Liver (tissue), 9 donors: ENCODE data around the gene ITGB7. TPM values are rescaled to one million over a fixed set of nuclear protein-coding genes. Genes with fewer than 3 reads are reported as not detected.

Source experiments
- DNase-seq: peaks from one replicate; pipeline ENCODE4 v3.0.0-alpha.2; 2017; ENCODE audit warnings: low spot score
- H3K27ac ChIP-seq, 2 donors: one replicate each; pipeline ENCODE4 v1.7.0; 2013; ENCODE audit warnings: inconsistent platforms in 2 of 2, low read length in 2 of 2, control low read depth in 1 of 2, low read depth in 1 of 2, mild to moderate bottlenecking in 1 of 2
- H3K27me3 ChIP-seq, 4 donors: one replicate each; pipeline versions ENCODE4 v1.6.1 to v1.7.0; 2013; ENCODE audit warnings: low read length in 3 of 4, inconsistent platforms in 1 of 4, mild to moderate bottlenecking in 1 of 4, moderate library complexity in 1 of 4; ENCODE audit not compliant: control insufficient read depth in 4 of 4, insufficient read depth in 4 of 4
- H3K36me3 ChIP-seq, 4 donors: one replicate each; pipeline versions ENCODE4 v1.6.1 to v1.7.0; 2013; ENCODE audit warnings: low read length in 3 of 4, mild to moderate bottlenecking in 3 of 4, low read depth in 1 of 4, moderate library complexity in 1 of 4; ENCODE audit not compliant: control insufficient read depth in 4 of 4, insufficient read depth in 3 of 4
- H3K4me1 ChIP-seq, 4 donors: one replicate each; pipeline versions ENCODE4 v1.6.1 to v1.7.0; 2013; ENCODE audit warnings: low read length in 3 of 4, mild to moderate bottlenecking in 3 of 4, moderate library complexity in 1 of 4; ENCODE audit not compliant: control insufficient read depth in 4 of 4, insufficient read depth in 4 of 4
- H3K4me3 ChIP-seq, 3 donors: one replicate each; pipeline versions ENCODE4 v1.6.1 to v1.7.0; 2013; ENCODE audit warnings: low read length in 3 of 3, control low read depth in 1 of 3, low read depth in 1 of 3, mild to moderate bottlenecking in 1 of 3
- H3K9ac ChIP-seq, 2 donors: one replicate each; pipeline ENCODE4 v1.7.0; 2013; ENCODE audit warnings: low read length in 2 of 2, mild to moderate bottlenecking in 2 of 2, moderate library complexity in 2 of 2, control low read depth in 1 of 2, low read depth in 1 of 2
- H3K9me3 ChIP-seq, 4 donors: one replicate each; pipeline versions ENCODE4 v1.6.1 to v1.7.0; 2013; ENCODE audit warnings: low read length in 3 of 4; ENCODE audit not compliant: control insufficient read depth in 4 of 4
- ATF3 ChIP-seq: IDR thresholded peaks from 2 replicates; pipeline ENCODE4 v1.6.1; 2016; ENCODE audit warnings: antibody characterized with exemption
- CTCF ChIP-seq: fragments of 150-350 bp; IDR thresholded peaks from 2 replicates; pipeline ENCODE4 v1.5.1; 2017; ENCODE audit warnings: improper control_type of control experiment, low read depth, low read length; ENCODE audit not compliant: missing input control
- EGR1 ChIP-seq, 2 donors: IDR thresholded peaks; 2 replicates each; pipeline ENCODE4 v1.6.1; 2016 to 2018; ENCODE audit warnings: antibody characterized with exemption in 2 of 2, low read depth in 2 of 2
- FOXA1 ChIP-seq: IDR thresholded peaks from 2 replicates; pipeline ENCODE4 v1.6.1; 2016; ENCODE audit warnings: antibody characterized with exemption
- FOXA2 ChIP-seq: IDR thresholded peaks from 2 replicates; pipeline ENCODE4 v1.6.1; 2016; ENCODE audit warnings: antibody characterized with exemption
- GABPA ChIP-seq, 2 donors: IDR thresholded peaks in 1 of 2; conservative IDR thresholded peaks in 1 of 2; 2 replicates each; pipeline ENCODE4 v1.6.1; 2016; ENCODE audit warnings: antibody characterized with exemption in 2 of 2, mild to moderate bottlenecking in 1 of 2, moderate library complexity in 1 of 2
- HNF4A ChIP-seq, 2 donors: conservative IDR thresholded peaks; 2 replicates each; pipeline ENCODE4 v1.6.1; 2016; ENCODE audit warnings: antibody characterized with exemption in 2 of 2, mild to moderate bottlenecking in 2 of 2
- HNF4G ChIP-seq: IDR thresholded peaks from 2 replicates; pipeline ENCODE4 v1.6.1; 2016; ENCODE audit warnings: antibody characterized with exemption
- JUND ChIP-seq, 2 donors: IDR thresholded peaks; 2 replicates each; pipeline ENCODE4 v1.6.1; 2016; ENCODE audit warnings: antibody characterized with exemption in 2 of 2
- MAX ChIP-seq: IDR thresholded peaks from 2 replicates; pipeline ENCODE4 v1.6.1; 2016; ENCODE audit warnings: antibody characterized with exemption
- NR2F2 ChIP-seq: IDR thresholded peaks from 2 replicates; pipeline ENCODE4 v1.6.1; 2016; ENCODE audit warnings: antibody characterized with exemption
- RAD21 ChIP-seq, 2 donors: IDR thresholded peaks; 2 replicates each; pipeline ENCODE4 v1.6.1; 2016; ENCODE audit warnings: antibody characterized with exemption in 2 of 2, mild to moderate bottlenecking in 2 of 2
- REST ChIP-seq: IDR thresholded peaks from 2 replicates; pipeline ENCODE4 v1.6.1; 2016; ENCODE audit warnings: antibody characterized with exemption, mild to moderate bottlenecking
- TAF1 ChIP-seq: conservative IDR thresholded peaks from 2 replicates; pipeline ENCODE4 v1.6.1; 2016; ENCODE audit warnings: antibody characterized with exemption, mild to moderate bottlenecking
- YY1 ChIP-seq: IDR thresholded peaks from 2 replicates; pipeline ENCODE4 v1.6.1; 2016; ENCODE audit warnings: antibody characterized with exemption, mild to moderate bottlenecking
- ZBTB33 ChIP-seq: IDR thresholded peaks from 2 replicates; pipeline ENCODE4 v1.6.1; 2016; ENCODE audit warnings: antibody characterized with exemption
- WGBS: extraction: QIAGEN DNeasy Blood & Tissue Kit; methylation state at CpG from one replicate; pipeline ENCODE4 v1.1.7; 2013; 5-methylcytosine and 5-hydroxymethylcytosine counted together
- polyA plus RNA-seq, 2 donors: library from polyadenylated mRNA; stranded (reverse) in 1 of 2; unstranded in 1 of 2; fragments of 200-250 nt in 1 of 2; fragments of >200 nt in 1 of 2; fragmentation: Nextera tagmentation in 1 of 2; extraction: Ambion mirVana in 1 of 2; gene quantifications; one replicate each; pipeline versions ENCODE4 v1.2.1 to v1.2.3, GENCODE V29; 2013 to 2015
- total RNA-seq, 2 donors: library from RNA; depleted of rRNA; stranded (reverse); fragments of >200 nt; gene quantifications; one replicate each; pipeline ENCODE4 v1.2.3, GENCODE V29; 2014
- donor health status: healthy.
- donor health status: healthy.
- donor health status: healthy.
- donor health status: healthy.
- donor health status: healthy.

ITGB7 gene
- total and polyA plus RNA-seq, 4 donors, result 1.7 to 2.4 (median 2.1) TPM

- H3K4me1 ChIP-seq, result peaks cover 0 to 19% (median 10%) of the 10 kb centered on the region in 4 donors
- H3K9ac ChIP-seq, result no peak overlapping the region
- no peaks in the 10 kb centered on the region for H3K9me3 ChIP-seq
Observed at GRCh38 chr12:53224897-53225634, 18.0 kb upstream of the ITGB7 start.

More at GRCh38 chr12:53224897-53225634, 18.0 kb upstream of the ITGB7 start:
- TF ChIP-seq HNF4A (conservative IDR thresholded peaks at IDR 0.05) (no peak), TAF1 (no peak), NR2F2 (no peak), YY1 (no peak), FOXA1 (no peak), ZBTB33 (no peak), JUND (IDR thresholded peaks at IDR 0.05) (no peak), FOXA2 (no peak), EGR1 (IDR thresholded peaks at IDR 0.05; ENCODE audit: low read depth in 2 of 2) (no peak), RAD21 (IDR thresholded peaks at IDR 0.05) (no peak), CTCF (no peak), ATF3 (no peak), HNF4G (no peak), REST (no peak), MAX (no peak), GABPA (IDR thresholded peaks at IDR 0.05 in 1 of 2, conservative IDR thresholded peaks at IDR 0.05 in 1 of 2) (no peak)
- H3K36me3 ChIP-seq, result no peaks in the 10 kb centered on the region
- H3K4me3 ChIP-seq, result no peak overlapping the region
- no peak overlapping the region for H3K27ac ChIP-seq
- H3K27me3 ChIP-seq, result no peaks in the 10 kb centered on the region
- DNase-seq, result no peak
- WGBS, result 92% methylated on average over 10 of the region's 10 CpGs
